HG03108 (cell line): Measurements from ENCODE around the gene KCNQ1OT1.
"Not testable (repeated sequence)": the region's sequence is repeated elsewhere in the genome, so short reads cannot be mapped to it uniquely, and the experiment has no call there.

Experiments used
- ATAC-seq: cut with Tn5 transposase; IDR thresholded peaks from one replicate; pipeline ENCODE4 v1.9.1; 2021; ENCODE audit warnings: moderate library complexity; ENCODE audit not compliant: unreplicated experiment

Gene KCNQ1OT1

DNA sequence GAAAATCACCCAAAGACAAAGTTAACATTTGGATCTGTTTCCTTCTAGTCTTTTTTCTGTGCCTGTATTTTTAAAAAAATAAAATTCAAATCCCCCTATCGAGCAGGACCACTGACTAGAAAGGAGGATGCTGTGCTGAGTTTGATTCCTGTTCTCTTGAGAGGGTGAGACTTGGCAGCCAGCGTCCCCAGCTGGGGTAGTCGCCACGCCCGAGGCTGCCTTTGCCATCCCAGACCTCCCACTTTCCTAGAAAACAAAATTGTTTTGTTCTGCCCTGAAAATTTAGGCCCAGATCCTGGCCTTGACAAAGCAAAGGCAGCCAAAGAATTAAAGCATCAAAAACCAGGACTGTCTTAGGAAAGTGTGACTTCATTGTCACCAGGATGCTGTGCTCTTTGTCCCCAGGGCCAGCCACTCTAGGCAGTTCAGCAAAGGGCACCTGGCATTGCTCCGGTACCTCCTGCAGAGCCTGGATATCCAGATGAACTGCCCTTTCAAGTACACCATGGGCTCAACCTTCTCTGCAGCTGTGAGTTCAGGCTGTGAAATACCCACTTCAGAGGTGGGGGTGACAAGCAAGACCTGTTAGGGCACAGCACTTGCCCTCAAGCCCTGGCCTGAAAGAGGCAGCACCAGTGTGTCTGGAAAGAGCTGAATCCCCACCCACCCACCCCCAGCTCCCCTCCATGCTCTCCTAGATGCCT is 44.6 kb downstream of the KCNQ1OT1 start:
- no peak for ATAC-seq

- ATAC-seq, result no peak
These were observed 45.7 kb downstream of the KCNQ1OT1 start for GRCh38 chr11:2653930-2654739.

DNA sequence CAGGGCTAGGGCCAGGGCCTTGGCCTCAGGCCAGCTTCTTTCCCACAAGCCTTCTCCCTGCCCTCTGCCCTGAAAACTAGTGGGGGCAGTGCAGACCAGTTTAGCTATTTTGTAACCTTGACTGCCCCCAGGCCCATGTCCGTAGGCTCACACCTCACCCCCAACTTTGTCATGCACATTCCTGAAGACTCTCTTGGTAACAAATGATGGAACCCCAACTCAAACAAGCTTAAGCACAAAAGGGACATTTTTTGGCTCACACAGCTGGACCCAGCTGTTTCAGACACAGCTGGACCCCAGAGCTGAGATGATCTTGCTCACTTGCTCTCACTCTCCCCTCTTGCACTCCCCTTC is 46.6 kb downstream of the KCNQ1OT1 start:
- no peak for ATAC-seq

DNA sequence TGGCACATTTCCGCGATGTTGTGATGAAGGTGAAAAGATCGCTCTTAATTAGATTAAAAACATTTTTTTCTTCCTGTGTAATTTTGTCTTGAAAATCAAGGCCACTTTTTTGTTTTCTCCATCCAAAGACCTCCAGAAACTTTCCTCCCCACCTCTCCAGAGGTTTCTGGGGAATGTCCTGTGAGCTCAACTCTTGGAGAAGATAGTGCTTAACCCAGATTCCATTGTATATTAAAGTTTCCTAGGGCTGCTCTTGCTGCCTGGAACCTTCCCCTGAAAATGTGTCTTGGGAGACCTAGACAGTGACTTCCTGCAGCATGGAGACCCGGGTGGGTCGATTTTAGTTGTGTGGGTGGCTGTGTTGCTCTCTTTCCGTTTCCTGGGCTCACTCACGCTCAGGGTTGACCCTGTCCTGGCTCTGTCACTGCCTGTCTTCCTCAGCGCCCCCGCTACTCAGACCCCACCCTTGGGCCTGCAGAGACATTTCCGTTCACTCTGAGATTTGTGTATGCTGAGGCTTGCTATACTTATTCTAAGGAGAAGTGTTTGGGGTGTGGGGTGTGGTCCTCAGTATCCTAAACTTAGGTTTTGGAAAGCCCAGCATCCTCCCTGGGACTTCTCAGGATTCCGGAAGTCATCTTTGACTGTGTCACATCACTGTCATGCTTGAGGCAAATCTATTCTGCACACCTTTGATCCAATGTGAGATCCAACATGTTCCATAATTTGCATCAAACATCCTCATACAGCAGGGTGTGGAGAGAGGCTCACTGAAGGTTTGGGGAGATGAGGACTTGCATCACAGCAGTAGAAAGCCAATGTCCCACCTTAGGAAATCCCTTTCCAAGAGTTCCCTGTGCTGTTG is 47.2 kb downstream of the KCNQ1OT1 start:
- no peak for ATAC-seq

- ATAC-seq, result no peak
These were observed 47.9 kb downstream of the KCNQ1OT1 start for GRCh38 chr11:2651826-2652271.

- ATAC-seq, result no peak
These were observed 48.7 kb downstream of the KCNQ1OT1 start for GRCh38 chr11:2651054-2651617.

- no peak for ATAC-seq
These were observed 49.4 kb downstream of the KCNQ1OT1 start for GRCh38 chr11:2650343-2650867.

GRCh38 chr11:2649848-2650247 is 49.9 kb downstream of the KCNQ1OT1 start:
- no peak for ATAC-seq

GRCh38 chr11:2649400-2649799 is 50.4 kb downstream of the KCNQ1OT1 start:
- no peak for ATAC-seq

GRCh38 chr11:2647953-2648352 is 51.8 kb downstream of the KCNQ1OT1 start:
- ATAC-seq, result no peak

GRCh38 chr11:2647167-2647566 is 52.6 kb downstream of the KCNQ1OT1 start:
- ATAC-seq, result no peak

GRCh38 chr11:2645779-2646118 is 54.0 kb downstream of the KCNQ1OT1 start:
- ATAC-seq, result no peak

DNA sequence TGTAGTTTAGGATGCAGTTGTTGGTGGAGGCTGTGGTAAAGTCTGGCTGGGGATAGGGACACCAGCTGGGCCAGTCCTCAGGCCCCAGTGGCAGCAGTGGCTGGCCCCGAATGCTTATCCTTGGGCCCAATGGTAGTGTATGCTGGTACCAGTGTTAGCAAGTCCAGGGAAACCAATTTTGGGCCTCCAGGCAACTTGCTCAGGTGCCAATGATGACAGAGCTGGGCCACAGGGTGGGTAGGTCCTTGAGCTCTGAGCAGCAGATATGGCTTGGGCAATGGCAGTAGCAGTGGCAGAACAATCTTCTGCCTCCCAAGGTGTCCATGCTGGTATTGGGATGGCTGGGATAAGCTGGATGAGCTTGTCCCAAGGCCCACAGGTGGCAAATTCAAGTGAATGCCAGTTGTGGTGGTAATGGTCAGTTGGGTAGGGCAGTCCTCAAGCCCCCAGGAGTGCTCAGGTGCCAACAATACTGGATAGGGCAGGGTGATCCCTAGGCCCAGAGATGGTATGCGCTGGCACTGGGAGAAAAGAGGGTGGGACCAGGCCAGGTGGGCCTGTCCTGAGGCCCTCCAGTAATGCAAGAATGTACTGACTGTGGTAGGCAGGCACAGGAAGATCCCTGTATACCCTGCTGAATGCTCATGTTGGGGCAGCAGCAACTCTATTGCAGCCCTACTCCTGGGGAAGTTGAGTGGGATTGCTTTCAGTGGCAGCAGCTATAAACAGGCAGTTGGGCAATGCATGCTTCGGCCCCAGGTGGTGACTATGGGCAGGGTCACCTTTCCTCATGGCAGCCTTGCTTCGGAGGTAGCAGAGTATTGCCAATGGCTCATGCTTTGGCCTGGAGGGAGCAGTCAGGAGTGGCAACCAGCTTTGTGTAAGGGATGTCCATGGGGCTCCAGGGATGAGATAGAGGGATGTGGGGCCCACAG is 54.7 kb downstream of the KCNQ1OT1 start:
- no peak for ATAC-seq

GRCh38 chr11:2643746-2644145 is 56.0 kb downstream of the KCNQ1OT1 start:
- no peak for ATAC-seq

DNA sequence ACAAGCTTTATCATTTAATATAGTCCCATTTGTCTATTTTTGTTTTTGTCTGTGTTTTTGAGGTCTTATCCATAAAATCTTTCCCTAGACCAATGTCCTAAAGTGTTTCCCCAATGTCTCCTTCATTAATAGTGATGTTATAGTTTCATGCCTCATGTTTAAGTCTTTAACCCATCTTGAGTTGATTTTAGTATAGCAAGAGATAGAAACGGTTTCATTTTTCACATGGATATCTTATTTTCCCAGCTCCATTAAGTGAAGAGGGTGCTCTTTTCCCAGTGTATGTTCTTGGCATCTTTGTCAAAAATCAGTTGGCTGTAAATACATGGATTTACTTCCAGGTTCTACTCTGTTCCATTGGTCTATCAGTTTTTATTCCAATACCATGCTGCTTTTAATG is 58.2 kb downstream of the KCNQ1OT1 start:
- ATAC-seq, result no peak

- not testable (repeated sequence) for ATAC-seq
These were observed 60.0 kb downstream of the KCNQ1OT1 start for GRCh38 chr11:2639763-2640162.

DNA sequence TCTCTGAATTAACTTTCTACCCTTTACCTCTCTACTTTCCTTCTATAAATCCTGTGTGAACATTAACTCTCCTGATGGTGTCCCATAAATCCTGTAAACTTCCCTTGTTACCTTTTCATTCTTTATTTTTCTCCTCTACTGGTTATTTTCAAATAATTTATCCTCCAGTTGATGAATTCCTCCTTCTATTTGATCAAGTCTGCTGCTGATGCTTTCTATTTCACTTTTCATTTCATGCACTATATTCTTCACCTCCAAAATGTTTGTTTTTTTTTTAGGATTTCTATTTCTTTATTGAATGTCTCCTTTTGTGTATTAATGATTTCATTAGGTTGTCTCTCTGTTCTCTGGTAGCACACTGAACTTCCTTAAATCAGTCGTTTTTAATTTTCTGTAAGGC is 68.6 kb downstream of the KCNQ1OT1 start:
- ATAC-seq, result no peak

DNA sequence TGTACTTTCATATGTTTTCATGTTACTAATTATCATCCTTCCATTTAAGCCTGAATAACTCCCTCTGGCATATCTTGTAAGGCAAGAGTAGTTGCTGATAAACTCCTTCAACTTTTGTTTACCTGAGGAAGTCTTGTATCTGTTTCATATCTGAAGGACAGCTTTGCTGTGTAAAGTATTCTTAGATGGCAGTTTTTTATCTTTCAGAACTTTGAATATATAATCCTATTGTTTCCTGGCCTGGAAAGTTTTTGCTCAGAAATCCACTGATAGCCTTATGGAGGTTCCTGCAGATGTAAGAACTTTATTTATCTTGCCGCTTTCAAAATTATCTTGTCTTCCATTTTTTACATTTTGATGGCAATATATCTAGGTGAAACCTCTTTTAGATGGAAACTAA is 69.1 kb downstream of the KCNQ1OT1 start:
- no peak for ATAC-seq

GRCh38 chr11:2625183-2625582 is 74.6 kb downstream of the KCNQ1OT1 start:
- ATAC-seq, result no peak

DNA sequence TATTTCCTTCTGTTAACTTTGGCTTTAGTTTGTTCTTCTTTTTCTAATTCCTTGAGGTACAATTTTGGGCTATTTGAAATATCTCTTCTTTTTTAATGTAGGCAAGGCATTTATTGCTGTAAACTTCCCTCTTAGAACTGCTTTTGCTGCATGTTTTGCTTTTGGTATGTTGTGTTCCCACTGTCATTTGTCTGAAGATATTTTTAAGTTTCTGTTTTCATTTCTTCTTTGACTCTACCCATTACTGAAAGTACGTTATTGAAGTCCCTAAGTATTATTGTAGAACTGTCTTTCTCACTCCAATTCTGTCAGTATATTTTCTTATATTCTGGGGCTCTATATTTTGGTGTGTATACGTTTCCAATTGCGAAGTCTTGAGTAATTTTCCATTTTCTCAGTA is 77.9 kb downstream of the KCNQ1OT1 start:
- ATAC-seq, result no peak
